Right renal cortex interstitium (tissue), 3 donors: Measurements from ENCODE around the gene IHH. TPM values are rescaled to one million over a fixed set of nuclear protein-coding genes. Genes with fewer than 3 reads are reported as not detected.

ENCODE experiments used
- DNase-seq, 3 donors: peaks; one replicate each; pipeline ENCODE4 v3.0.0-alpha.2; 2013; ENCODE audit warnings: low read depth in 3 of 3, low spot score in 2 of 3
- polyA plus RNA-seq, 3 donors: library from polyadenylated mRNA; unstranded; fragments of 120-200 nt; gene quantifications; one replicate each; pipeline ENCODE4 v1.2.1, GENCODE V29; 2013; ENCODE audit not compliant: insufficient read length in 3 of 3

IHH gene
- 1 to 10 TPM; 1.2 to 1.8 (median 1.6) TPM for polyA plus RNA-seq

GRCh38 chr2:219060821-219061791 is at the start of gene IHH:
IHH (minus strand) TSS chr2:219060921; CDS start chr2:219060467, 454 bp downstream.
- DNase-seq = no peak

GRCh38 chr2:219109471-219109870 is 48.8 kb upstream of the IHH start:
- DNase-seq = no peak

GRCh38 chr2:219107758-219108157 is 47.0 kb upstream of the IHH start:
- no peak for DNase-seq

GRCh38 chr2:219106251-219106650 is 45.5 kb upstream of the IHH start:
- no peak for DNase-seq

- no peak for DNase-seq
These were observed 43.6 kb upstream of the IHH start for GRCh38 chr2:219104107-219105035.

GRCh38 chr2:219099329-219099728 is 38.6 kb upstream of the IHH start:
- DNase-seq = no peak

GRCh38 chr2:219095406-219095935 is 34.8 kb upstream of the IHH start:
- no peak for DNase-seq

- DNase-seq = no peak
These were observed 33.5 kb upstream of the IHH start for GRCh38 chr2:219094171-219094570.

GRCh38 chr2:219090436-219091299 is 29.9 kb upstream of the IHH start:
- DNase-seq = no peak

- no peak for DNase-seq
These were observed 28.6 kb upstream of the IHH start for GRCh38 chr2:219089330-219089729.

- no peak for DNase-seq
These were observed 27.1 kb upstream of the IHH start for GRCh38 chr2:219087848-219088247.

- DNase-seq = no peak
These were observed 26.6 kb upstream of the IHH start for GRCh38 chr2:219087361-219087760.

GRCh38 chr2:219086196-219086595 is 25.5 kb upstream of the IHH start:
- no peak for DNase-seq

- no peak for DNase-seq
These were observed 24.1 kb upstream of the IHH start for GRCh38 chr2:219084791-219085190.

GRCh38 chr2:219082332-219082958 is 21.7 kb upstream of the IHH start:
- DNase-seq = no peak

- no peak for DNase-seq
These were observed 21.1 kb upstream of the IHH start for GRCh38 chr2:219081701-219082331.

- no peak for DNase-seq
These were observed 20.4 kb upstream of the IHH start for GRCh38 chr2:219081096-219081495.

- no peak for DNase-seq
These were observed 18.7 kb upstream of the IHH start for GRCh38 chr2:219079417-219079816.

GRCh38 chr2:219078951-219079350 is 18.2 kb upstream of the IHH start:
- DNase-seq = no peak
